ENCODE measurements around the gene VWC2.

- TF ChIP-seq POLR2A (IDR thresholded peaks at IDR 0.05) (no peak), CTCF (IDR thresholded peaks at IDR 0.05) (no peak)
Observed at GRCh38 chr7:49875336-49875735, 101.9 kb downstream of the VWC2 start.
